Eye (tissue), 1 donor: Measurements from ENCODE around the gene FAM219B.
A peak's percentile ranks its signal among the peaks of the same experiment; 100 is the strongest.
"Not testable (repeated sequence)": the region's sequence is repeated elsewhere in the genome, so short reads cannot be mapped to it uniquely, and the experiment has no call there.

Experiments used
- DNase-seq: peaks from one replicate; pipeline ENCODE4 v3.0.0-alpha.2; 2015

The FAM219B gene, protein sequence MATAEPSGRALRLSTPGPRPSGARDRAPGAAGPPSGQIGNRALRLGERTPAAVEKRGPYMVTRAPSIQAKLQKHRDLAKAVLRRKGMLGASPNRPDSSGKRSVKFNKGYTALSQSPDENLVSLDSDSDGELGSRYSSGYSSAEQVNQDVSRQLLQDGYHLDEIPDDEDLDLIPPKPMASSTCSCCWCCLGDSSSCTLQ

DNA sequence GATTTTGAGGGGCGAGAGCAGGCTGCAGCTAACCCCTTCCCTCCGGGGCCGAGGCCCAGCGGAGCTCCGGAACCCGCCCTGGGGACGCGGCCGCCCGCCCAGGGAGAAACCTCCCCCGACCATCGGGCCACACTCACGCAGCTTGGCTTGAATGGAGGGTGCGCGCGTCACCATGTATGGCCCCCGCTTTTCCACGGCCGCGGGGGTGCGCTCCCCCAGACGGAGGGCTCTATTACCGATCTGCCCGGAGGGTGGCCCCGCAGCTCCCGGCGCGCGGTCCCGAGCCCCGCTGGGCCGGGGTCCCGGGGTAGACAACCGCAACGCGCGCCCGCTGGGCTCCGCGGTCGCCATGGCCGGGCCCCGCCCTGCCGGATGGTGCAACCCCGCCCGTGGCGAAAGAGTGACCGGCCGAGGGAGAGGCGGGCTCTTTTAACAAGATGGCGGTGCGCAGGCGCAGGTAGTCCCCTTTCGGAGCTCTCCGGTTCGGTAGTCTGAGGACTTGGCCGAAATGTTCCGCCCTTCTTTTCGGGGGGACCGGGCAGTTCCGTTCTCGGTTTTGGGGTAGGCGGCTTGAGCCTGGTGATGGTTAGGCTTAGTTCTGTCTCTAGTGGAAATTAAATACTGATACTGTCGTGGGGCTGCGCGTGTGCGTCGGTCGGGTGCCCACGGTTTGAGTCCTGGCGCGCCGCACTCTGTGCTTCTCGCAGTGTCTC is at the start of gene FAM219B:
Gene FAM219B (minus strand): TSS at position 402 of the 713 bp plus-strand sequence. CDS start 51 bp downstream, at position 351.
- peak; percentile 96 for DNase-seq

DNA sequence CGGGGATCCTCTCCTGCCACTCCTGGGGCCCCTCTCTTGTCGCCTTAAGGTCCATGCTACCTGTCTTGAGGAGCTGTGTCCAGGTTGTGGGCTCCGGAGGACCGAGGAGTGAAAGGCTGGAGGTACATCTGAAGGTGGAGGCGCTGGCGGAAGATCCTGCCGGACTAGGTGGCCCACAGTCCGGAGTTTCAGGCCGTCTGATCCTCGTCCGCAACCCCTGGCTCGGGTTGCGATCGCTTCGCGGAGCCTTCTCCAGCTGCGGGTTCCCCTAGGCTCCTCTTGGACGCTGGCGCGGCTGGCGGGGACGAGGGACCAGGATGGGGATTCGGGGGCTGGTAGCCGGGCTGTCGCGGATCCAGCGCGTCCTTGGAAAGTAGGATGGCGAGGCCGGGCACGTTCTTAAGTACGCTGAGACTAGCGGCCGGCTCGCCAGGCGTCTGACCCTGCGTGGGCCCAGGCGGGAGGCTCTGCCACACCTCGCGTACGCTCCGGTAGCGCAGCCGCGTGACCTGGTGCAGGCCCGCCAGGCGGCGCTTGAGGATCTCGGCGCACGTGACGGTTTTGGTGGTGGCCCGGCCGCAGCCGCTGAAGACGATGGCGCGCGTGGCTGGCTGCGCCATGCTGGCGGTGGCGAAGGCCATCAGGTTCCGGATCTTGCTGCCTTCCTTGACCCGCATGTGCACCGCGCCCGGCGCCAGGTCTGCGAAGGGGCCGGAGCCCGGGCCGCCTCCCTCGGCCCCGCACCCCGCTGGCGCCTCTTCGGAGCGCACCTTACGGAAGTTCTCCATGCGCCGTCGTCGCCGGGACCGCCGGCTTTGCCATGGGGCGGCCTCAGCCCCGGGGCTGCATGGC is 49.4 kb upstream of the FAM219B start:
- DNase-seq = peak; percentile 87

DNA sequence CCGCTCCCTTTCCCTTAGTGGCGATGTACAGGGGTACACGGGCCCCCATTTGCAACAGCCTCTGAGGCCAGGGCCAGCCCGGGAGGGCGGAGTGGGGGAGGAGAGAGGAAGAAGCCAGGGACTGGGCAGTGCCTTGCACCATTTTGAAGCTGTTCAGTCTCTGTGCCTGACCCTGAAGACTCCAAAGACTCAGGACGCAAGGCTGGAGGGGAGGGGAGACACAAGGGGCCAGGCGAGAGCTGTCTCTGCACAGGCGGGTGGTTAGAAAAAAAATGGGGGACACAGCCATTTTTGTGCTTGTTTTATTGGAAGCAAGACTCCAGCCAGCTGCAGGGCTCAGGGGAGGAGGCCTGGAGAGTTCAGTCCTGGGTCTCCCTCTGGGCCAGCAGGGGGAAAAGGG is 48.4 kb upstream of the FAM219B start:
- DNase-seq = no peak

DNA sequence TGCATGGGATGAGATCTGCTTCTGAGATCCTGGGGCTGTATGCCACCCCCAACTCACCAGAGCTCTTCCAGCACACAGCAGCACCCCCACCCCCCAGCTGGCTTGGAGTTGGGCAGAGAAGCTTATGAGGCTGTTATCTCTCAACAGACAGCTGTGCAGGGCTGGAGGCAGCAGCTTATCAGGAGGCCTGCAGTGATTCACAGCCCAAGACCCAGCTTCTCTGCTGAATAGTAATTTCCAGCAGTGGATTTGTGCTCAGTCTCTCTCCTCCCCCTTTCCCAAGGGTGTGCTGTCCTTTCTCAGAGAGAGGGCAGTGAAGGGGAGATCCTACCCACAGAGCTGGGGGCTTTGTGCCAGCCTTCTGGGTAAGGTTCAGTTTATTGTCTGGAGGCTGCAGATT is 47.9 kb upstream of the FAM219B start:
- DNase-seq = no peak

DNA sequence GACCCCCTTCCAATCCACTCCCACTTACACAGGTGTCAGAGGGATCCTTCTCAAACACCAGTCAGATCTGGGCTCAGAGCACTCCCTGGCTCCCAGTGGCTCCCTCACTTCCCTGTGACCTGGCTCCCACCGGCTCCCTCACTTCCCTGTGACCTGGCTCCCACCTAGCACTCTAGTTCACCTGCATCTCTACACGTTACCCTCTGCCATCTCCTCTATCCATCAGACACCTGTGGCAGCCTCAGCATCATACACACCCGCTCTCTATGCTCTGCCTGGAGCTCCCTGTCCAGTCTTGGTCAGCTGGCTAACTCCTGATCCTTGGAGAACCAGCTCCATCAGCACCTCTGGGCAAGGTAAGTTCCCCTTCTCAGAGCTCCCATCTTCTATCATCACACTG is 44.4 kb upstream of the FAM219B start:
- no peak for DNase-seq

DNA sequence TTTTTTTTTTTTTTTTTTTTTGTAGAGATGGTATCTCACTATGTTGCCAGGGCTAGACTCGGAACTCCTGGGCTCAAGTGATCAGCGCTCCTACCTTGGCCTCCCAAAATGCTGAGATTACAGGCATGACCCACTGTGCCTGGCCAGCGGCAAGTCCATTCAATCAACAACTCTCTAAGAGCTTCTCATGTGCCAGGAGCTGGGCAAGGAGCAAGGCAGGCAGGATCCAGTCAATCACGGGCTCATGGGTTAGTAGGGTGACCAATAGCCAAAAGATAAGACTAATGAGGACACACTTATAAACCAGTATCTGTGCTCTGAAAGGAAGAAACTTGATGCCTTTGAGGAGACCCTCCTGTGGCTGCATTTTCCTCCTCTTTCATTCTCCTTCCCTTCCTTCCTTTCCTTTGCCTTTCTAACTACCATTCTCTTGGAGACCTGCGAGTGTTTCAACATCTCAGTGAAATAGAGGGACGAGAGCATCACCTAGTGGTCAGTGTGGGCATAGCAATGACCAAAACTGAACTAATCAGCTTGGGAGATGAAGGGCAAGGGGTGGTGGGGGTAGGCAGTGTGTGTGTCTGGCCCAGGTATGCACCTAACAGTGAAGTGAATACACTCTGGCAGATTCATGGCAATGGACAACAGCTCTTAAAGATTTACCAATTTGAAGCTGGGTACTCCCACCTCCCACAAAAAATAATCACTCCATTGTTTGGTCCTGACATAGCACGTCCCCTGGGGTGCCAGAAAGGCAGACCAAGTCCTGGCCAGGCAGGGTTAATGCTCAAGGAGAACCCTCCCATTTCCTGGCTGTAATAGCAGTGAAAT is 43.6 kb upstream of the FAM219B start:
- DNase-seq = peak; percentile 96

DNA sequence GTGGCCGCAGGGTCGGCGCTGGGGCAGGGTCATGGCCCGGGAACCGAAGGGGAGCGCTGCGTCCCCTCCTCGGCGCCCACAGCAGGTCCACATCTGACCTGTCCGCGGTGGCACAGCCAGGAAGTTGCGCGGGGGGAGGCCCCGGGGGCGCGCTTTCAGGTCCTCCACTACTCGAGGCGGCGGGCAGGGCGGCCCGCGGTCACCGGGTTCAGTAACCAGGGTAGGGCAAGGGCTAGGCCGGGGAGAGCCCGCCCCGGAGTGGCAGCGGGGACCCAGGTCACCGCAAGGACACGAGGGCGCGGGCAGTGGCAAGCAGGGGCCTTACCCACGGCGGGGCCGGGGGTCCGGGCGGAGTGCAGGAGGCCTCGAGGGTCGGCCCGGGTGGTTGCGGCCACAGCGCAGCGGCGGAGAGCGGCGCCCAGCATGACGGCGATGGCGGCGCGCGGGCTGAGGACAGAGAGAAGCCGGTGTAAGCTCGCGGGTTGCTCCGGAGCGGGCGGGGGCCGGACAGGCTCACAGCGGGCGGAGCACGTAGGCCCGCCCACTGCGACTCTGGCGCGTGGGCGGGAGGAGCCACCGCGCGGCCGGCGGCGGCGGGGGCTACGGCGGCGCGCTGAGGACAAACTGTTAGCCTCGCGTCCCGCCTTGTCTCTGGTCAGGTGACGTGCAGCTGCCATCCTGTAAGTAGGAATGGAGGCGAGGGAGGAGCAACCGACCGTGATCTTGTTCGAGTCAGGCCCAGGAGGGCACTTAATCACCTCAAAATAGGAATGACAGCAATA is 31.1 kb upstream of the FAM219B start, which contains the start of gene COX5A:
Gene COX5A (minus strand): TSS at position 484 of the 782 bp plus-strand sequence. CDS start 59 bp downstream, at position 425.
- peak; percentile 98 for DNase-seq

DNA sequence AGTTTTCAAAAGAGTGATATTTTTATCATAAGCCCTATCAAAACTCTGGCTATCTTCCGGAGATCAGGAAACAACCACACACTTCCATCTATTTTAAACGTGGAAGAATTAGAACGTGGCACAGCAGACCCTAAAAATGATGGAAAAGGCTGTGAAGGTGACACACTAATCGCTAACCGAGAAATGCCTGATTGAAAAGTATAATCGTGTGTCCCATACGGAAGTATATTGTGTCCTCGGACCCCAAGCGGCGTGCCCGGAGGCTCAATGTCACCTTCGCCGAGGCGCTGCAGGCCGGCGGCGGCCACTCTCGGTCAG is 30.6 kb upstream of the FAM219B start:
- peak; percentile 64 for DNase-seq

DNA sequence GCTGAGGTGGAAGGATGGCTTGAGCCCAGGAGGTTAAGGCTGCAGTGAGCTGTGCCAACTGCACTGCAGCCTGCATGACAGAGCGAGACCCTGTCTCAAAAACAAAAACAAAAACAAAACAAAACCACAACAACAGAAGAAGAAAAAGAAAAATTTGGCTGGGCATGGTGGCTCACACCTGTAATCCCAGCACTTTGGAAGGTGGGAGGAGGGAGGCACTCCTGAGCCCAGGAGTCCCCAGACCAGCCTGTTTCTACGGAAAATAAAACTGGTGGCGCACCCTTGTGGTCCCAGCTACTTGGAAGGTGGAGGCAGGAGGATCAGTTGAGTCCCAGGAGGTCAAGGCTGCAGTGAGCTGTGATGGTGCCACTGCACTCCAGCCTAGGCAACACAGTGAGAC is 28.5 kb upstream of the FAM219B start:
- DNase-seq = peak; percentile 13

DNA sequence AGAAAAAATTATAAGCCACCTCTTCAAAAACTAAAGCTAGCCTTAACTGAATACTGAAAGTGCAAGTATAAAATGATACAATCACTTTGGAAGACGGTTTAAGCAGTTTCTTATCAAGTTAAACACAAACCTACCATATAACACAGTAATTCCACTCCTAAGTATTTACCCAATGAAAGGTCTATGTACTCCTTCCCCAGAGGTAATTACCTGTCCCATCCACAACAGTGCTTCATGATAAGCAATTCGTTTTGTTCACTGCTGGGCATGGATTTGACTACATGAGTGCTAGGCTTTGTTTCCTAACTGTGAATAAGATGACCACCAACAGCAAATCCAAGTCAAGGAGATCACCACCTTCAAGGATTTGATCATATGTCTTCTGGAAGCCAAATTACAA is 26.9 kb upstream of the FAM219B start:
- no peak for DNase-seq

DNA sequence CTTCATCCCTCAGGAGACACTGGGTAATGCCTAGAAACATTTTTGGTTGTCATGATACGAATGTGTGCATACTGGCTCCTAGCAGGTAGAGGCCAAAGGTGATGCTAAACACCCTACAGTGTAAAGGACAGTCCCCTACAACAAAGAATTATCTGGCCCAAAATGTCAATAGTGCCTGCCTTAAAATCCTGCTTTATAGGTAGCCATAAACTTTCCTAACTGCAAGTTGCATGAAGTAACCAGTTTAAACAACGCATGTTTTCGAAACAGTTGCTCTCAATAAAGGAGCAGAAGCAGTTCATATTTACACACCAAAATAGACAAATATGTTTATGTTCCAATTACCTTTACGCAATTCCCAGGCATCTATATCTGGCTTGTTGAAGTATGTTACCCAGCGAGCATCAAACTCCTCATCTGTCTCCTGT is 22.1 kb upstream of the FAM219B start:
- DNase-seq = no peak

DNA sequence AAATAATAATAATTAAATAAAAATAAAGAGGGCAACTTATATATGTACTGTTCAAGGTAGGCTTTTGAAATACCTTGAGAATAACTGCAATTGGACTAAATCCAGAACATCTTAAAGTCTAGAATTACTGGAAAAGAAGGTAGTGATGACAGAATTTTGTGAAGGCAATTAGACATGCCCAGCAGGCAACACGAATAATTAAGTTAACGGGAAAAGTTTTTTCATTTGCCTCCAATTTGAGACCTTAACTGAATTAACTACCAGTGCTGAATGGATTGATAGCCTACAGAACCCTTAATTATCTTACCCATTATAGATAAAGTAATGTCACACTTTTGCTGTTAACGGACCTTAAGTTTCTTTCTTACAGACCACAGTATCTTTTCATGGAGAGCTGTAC is 17.9 kb upstream of the FAM219B start:
- DNase-seq = no peak

DNA sequence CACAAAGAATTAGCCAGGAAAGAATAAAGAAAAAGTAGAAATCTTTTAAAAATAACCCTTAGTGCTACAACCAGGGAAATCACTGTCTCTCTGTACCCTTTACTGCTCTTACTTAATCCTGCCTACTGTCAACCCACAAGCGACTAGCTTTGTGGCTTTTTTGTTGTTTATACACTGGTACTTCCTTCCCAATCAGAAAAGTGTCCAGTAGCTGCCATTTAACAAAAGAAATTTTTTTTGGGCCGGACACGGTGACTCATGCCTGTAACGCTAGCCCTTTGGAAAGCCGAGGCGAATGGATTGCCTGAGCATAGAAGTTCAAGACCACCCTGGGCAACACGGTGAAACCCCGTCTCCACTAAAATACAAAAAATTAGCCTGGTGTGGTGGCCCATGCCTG is 13.8 kb upstream of the FAM219B start:
- DNase-seq = no peak

DNA sequence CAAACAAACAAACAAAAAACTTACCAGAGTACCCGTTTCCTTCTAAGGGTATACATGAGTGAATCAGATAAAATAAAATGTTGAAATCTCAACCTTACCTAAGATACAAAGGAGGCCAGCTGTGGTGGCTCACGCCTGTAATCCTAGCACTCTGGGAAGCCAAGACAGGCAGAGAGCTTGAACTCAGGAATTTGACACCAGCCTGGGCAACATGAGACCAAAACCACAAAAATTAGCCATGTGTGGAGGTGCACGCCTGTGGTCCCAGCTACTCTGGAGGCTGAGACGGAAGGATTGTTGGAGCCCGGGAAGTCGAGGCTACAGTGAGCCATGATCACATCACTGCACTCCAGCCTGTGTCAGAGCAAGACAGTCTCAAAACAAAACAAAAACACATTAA is 11.0 kb upstream of the FAM219B start:
- DNase-seq = no peak

DNA sequence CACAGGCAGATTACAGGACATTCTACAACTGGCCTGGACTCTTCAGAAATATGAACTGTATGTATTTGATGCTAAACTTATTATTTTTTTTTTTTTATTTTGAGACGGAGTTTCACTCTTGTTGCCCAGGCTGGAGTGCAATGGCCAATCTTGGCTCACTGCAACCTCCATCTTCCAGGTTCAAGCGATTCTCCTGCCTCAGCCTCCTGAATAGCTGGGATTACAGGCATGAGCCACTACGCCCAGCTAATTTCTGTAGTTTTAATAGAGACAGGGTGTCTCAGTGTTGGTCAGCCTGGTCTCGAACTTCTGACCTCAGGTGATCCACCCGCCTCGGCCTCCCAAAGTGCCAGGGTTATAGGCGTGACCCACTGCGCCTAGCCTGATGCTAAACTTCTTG is 7.1 kb upstream of the FAM219B start:
- DNase-seq = not testable (repeated sequence)

DNA sequence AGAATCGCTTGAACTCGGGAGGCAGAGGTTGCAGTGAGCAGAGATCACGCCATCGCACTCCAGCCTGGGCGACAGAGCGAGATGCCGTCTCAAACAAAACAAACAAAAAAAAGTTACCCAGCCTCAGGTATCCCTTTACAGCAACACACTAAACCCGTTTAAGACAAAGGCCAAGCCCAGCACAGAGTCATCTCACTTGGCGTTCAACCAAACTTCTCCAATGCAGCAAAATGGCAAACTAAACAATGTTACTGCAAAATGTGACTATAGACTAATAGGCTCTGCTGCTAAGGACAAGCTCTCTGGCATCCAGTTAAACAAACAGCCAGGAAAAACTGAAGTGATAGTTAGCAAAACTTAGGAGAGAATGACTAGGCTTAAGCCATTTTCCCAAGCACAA is 6.4 kb upstream of the FAM219B start:
- no peak for DNase-seq

DNA sequence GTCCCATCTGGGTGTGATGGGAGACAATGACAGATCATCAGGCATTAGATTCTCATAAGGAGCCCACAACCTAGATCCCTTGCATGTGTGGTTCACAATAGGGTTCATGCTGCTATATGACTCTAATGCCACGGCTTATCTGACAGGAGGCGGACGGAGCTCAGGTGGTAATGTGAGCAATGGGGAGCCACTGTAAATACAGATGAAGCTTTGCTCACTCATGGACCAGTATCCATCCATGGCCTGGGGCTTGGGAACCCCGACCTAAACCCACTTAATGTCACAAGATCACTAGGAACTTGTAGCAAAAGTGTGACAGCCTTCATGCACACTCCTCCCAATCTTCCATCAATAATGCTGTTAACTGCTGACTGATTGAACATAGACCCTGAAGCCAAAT is 2.0 kb upstream of the FAM219B start:
- DNase-seq = no peak

DNA sequence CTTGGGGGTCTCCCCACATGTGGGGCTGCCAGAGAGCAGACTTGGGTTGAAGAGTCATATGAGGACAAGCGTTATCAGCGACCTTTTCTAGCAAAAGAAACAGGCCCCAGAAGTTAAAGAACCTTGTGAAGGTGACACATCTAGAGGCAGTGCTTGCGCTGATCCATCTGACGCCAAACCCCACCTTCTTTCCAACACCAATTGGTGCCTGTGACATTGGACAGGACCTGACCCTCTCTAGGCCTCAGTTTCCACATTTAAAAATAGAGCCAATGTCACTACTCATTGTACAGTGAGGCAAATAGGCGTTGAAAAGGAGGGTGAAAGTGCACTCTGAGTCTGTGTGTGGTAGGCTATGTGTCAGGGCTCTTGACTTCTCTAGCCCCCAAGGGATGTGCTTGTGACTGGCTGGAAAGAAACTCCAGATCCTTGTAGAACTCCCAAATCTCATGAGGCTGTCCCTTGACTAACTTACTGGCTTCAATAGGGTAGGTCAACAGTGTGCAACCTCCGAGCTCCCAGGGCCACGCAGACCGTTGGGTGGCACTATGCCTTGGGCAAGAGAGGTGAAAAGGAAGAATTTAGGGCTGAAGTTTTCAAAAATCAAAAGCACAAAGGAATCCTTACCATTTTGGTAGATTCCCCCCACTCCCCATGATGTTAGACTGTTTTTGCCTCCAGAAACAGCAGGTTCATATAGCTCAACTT is 666 bp upstream of the FAM219B start:
- DNase-seq = no peak

DNA sequence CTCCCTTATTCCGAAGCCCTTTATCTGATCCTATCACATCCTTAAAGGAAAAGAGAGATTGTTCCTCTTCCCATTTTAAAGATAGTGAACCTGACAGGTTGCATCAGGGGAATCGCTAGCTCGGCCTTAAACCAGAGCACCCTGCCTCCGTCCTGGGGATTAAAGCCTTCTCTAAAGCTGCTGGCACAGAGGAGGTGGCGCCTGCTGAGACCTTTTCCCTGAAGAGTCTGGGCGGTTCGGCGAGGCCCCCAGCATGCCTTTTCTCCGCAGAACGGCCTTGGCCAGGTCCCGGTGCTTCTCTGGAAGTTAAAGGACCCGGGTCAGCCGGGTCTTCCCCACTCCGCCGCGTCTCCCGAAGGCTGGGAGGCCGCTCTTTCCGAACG is 593 bp downstream of the FAM219B start:
- DNase-seq = peak; percentile 74

DNA sequence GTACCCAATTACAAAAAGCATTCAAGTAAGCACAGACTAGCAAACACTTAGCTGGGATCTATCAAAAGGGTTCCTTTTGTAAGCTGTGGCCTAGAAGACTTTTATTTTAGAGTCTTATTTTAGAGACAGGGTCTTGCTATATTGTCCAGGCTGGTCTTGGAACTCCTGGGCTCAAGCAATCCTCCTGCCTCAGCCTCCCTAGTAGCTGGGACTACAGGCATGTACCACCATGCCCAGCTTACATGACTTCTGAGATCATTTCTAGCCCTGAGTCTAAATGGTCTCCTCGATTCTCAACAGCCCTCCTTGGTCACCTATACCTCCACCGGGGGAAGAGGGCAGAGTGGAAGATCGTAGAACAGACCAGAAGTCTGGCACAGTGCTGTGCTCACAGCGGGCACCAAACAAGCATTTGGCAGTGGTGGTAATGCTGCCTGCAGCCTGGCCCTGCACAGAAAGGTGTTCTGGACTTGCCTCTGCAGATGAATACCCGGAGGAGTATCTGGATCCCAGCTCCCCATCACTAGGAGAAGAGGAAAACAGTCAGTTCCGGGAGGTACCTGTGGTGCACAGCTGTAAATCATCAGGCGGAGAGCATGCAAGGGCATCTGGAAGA is 2.4 kb downstream of the FAM219B start:
- no peak for DNase-seq

DNA sequence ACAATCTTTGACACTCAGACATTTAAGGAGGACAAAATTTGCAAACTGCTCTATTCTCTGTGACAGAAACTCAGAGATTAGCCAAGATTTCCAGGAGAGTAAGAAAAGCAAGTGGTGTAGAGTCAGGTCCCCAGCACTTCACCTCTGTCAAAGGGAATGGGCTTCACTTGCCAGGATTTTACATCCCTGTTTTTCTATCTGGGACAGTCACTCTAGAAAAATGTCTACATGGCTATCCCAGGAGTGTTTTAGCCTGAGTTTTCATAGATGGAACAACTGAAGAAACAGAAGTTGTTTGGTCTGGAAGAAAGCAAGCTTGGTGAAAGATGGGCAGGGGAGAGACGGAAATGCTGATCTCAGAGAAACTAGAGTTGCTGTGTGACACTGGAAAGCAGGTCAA is 3.0 kb downstream of the FAM219B start:
- DNase-seq = no peak
